Fibroblast of the aortic adventitia (primary cell): ENCODE data around the gene LYZL2. TPM values are rescaled to one million over a fixed set of nuclear protein-coding genes. Genes with fewer than 3 reads are reported as not detected.

ENCODE experiments used
- DNase-seq: peaks from one replicate; pipeline ENCODE4 v3.0.0-alpha.2; 2010; ENCODE audit warnings: low read depth
- H3K4me3 ChIP-seq: 2 replicates; pipeline ENCODE4 v1.5.1; 2011; ENCODE audit warnings: low read depth, mild to moderate bottlenecking, control low read depth, low read length, moderate library complexity
- total RNA-seq: library from RNA; depleted of rRNA; stranded (reverse); fragments of >200 nt; gene quantifications from 2 replicates; pipeline ENCODE4 v1.2.3, GENCODE V29; 2012; ENCODE audit warnings: low replicate concordance
- TF ChIP-seq, protein P1 (sequence below): IDR thresholded peaks from 2 replicates; pipeline ENCODE4 v1.5.1; 2011; ENCODE audit warnings: mild to moderate bottlenecking, low read length, control low read depth, inconsistent platforms; ENCODE audit not compliant: insufficient read depth

Gene LYZL2
- total RNA-seq, 1 donor = not detected

DNA sequence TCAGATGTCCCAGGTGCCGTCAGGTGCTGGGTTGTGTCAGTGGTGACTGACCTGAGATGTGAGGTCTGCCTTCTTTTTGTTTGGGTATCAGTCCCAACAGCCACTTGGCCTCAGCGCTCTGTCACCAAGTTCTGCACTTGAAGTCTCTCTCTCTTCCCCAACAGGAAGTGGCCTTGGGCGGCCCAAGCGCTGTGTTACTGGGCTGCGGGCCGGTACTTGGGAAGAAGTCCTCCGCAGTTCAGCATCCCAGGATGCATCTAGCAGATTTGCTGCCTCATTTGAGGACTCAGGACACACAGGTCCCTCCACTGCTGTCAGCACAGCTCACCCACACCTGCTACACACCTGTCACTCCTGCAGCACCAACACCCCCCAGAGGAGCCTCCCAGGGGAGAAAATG lies 40.1 kb downstream of the LYZL2 start:
- no peak overlapping the region for H3K4me3 ChIP-seq
- no peak for DNase-seq
- TF ChIP-seq, protein P1, sequence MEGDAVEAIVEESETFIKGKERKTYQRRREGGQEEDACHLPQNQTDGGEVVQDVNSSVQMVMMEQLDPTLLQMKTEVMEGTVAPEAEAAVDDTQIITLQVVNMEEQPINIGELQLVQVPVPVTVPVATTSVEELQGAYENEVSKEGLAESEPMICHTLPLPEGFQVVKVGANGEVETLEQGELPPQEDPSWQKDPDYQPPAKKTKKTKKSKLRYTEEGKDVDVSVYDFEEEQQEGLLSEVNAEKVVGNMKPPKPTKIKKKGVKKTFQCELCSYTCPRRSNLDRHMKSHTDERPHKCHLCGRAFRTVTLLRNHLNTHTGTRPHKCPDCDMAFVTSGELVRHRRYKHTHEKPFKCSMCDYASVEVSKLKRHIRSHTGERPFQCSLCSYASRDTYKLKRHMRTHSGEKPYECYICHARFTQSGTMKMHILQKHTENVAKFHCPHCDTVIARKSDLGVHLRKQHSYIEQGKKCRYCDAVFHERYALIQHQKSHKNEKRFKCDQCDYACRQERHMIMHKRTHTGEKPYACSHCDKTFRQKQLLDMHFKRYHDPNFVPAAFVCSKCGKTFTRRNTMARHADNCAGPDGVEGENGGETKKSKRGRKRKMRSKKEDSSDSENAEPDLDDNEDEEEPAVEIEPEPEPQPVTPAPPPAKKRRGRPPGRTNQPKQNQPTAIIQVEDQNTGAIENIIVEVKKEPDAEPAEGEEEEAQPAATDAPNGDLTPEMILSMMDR = no peak

- no peak overlapping the region for H3K4me3 ChIP-seq
- TF ChIP-seq, protein P1 = no peak
- DNase-seq = no peak
Measured at GRCh38 chr10:30587522-30588031, 42.0 kb downstream of the LYZL2 start.

DNA sequence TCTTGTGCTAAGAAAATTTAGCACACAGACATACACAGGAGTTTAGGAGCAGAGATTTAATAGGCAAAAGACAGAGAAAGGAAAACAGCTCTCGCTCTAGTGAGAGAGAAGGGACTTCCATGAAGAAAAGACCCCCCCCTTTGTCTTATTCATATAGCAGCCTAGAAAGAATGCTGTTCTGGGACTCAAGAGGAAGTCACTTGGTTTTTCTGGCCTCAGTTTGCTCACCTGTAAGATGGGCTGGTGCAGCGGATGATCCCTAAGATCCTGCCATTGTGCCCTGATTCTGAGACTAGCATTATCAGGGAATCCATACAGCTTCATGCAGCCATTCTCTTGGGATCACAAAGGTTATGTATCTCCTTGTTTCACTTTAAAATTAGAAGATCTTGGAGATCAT lies 42.7 kb downstream of the LYZL2 start:
- no peak overlapping the region for H3K4me3 ChIP-seq
- TF ChIP-seq, protein P1 = no peak
- DNase-seq = no peak

- H3K4me3 ChIP-seq = peak overlapping the region; percentile 53
- peak; percentile 88 for DNase-seq
- TF ChIP-seq, protein P1 = no peak
Measured at GRCh38 chr10:30583778-30584415, 45.7 kb downstream of the LYZL2 start.

GRCh38 chr10:30581779-30582380 lies 47.7 kb downstream of the LYZL2 start:
- TF ChIP-seq, protein P1 = peak; percentile 82
- H3K4me3 ChIP-seq = no peak overlapping the region
- DNase-seq = peak; percentile 63

DNA sequence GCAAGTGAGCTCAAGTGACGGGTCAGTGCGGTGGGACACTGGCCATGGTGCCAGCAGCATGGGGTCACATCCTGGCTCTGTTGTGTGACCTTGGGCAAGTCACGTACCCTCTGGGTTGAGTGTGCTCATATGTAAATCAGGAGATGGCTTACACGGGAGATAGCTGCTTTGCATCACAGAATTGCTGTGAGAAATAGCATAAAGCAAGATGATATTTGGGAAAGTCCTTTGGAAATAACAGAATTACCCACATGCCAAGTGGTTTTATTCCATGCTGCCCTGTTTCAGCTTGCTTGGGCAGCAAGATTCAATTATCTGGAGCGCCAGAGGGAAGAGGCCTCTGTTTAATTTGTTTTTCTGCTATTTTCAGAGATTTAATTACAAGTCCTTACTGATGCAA lies 48.9 kb downstream of the LYZL2 start:
- no peak for DNase-seq
- H3K4me3 ChIP-seq = no peak overlapping the region
- TF ChIP-seq, protein P1 = no peak

- no peak overlapping the region for H3K4me3 ChIP-seq
- TF ChIP-seq, protein P1 = no peak
- no peak for DNase-seq
Measured at GRCh38 chr10:30580241-30580640, 49.3 kb downstream of the LYZL2 start.
